ENCODE data around the gene PTGES2.
A peak's percentile ranks its signal among the peaks of the same experiment; 100 is the strongest.

Gene PTGES2

DNA sequence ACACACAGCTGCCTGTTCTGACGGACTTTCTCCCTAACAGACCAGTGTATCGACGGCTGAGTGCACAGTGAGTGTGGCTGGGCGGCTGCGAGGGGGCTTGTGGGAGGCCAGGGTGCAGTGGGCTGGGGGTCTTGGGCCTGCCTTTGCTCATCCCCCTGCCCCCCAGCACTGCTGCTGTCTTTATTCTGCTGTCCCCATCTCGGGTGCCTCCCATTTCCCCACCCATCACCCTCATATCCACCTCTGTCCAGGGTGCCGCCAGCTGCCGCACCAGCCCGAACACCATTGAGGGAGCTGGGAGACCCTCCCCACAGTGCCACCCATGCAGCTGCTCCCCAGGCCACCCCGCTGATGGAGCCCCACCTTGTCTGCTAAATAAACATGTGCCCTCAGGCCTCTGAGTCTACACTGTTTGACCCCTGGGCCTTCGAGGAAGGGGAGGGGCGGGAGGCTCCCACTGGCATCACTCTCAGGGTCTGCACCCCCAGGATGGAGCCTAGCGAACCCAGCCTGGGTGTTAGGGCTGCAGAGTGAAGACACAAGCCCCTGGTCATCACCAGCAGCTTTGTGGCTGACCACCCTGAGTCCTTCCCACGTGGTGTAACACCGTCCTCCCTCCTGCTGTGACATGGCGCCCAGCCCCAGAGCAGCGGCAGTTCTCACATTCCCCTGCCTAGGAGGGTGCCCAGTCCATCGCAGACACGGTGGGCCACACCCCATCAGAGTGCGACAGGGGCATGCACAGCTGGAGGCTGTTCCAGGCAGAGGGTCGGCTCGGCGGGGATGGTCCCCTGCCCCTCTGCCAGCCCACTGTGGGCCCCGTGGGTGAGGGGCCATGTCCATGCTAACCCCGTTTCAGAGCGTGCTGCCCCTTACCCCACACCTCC, 25.8 kb upstream of the PTGES2 start:
- DNase-seq = no peak

DNA sequence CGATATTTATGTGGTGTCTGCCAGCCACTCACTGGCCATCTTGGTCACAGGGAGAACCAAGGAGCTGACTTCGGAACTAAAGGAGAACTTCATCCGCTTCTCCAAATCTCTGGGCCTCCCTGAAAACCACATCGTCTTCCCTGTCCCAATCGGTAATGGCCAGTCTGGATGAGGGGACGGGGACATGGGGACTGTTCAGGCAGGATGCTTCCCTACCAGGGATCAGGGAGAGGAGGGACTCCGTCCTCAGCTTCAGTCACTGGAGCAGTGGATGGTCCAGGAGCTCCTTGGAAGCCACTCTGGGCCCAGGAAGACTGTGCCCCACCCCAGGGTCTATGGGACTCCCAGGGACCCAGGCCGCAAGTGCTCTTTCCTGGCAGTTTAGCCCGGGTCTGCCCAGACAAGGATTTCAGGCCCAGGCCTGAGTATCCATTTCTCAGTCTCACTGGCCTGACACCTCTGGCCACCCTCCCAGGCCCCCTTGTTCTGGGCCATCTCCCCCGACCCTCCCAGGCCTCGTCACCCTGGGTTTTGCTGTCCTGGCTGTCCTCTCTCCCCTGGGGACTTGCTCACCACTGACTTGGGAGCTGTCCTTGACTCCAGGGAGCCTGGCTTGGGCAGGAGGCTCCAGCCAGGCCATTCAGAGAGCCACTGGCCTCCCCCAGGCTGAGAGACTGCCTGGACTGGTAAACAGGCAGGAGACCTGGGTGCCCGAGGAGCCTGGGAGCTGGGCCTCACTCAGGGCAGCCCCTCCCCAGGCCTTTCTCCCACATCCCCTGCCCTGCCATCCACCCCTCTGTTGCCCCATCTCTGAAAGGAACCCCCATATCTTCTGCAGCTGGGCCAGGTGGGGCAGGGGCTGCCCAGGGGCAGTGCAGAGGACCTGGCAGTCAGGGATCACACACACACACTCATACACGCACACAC, 24.9 kb upstream of the PTGES2 start:
- no peak for DNase-seq

DNA sequence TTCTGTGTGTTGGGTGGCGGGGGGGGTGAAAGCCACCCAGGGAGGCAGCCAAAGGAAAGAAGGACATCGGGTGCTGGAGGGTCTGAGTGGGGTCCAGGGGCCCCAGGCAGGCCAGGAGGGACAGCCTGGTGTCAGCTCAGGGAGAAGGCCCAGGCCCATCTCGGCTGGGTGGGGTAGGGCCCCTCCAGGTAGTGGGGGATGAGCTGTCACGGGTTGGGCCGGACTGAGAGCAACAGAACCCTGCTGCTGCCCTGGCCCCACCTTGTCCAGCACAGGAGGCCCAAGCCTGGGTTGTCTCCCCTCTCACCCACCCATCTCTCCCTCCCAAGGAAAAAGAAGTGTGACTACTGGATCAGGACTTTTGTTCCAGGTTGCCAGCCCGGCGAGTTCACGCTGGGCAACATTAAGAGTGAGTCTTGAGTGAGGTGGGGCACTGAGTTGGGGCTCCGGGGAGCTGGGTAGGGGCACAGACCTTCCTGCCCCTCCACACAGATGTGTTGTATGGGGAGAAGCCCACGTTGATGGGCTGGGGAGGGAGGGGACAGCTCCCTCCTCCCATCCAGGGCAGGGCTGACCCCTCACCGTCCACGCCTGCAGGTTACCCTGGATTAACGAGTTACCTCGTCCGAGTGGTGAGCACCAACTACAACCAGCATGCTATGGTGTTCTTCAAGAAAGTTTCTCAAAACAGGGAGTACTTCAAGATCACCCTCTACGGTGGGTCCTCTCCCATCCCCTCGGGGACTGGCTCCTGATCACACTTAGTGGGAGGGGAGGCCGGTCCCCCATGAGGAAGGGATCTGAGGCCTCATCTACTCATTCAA, 24.0 kb upstream of the PTGES2 start:
- no peak for DNase-seq

DNA sequence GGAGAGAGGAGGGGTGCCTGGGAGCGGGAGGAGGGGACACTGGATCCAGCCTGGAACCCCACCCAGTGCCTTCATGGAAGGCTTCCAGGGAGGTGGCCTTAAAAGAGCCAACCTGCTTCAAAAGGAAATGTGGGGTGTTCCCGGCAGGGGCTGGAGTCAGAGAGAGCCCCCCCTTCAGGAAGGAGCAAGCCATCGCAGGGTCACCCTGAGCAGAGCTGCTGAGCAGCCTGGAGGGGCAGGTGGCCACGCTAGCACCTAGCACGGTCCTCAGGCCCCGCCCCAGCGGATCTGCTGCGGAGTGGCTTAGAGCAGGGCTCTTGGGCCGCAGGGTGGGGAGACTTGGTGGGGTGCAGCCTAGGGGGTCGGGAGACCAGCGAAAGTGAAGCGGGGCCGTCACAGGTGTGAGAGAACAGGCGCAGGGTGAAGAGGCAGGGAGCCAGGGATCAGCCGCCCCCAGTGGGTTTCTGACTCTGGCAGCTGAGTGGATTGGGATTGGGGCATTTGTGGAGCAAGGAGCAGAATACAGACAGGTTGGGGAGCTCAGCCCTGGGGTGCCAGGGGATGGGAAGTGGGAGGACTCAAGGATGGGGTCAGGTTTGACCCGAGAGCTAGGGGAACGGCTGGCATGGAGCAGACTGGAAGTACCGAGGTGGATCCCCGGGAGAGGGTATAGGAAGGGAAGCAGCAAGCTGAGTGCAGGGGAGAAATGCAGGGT, 23.2 kb upstream of the PTGES2 start:
- peak; percentile 29 for DNase-seq

DNA sequence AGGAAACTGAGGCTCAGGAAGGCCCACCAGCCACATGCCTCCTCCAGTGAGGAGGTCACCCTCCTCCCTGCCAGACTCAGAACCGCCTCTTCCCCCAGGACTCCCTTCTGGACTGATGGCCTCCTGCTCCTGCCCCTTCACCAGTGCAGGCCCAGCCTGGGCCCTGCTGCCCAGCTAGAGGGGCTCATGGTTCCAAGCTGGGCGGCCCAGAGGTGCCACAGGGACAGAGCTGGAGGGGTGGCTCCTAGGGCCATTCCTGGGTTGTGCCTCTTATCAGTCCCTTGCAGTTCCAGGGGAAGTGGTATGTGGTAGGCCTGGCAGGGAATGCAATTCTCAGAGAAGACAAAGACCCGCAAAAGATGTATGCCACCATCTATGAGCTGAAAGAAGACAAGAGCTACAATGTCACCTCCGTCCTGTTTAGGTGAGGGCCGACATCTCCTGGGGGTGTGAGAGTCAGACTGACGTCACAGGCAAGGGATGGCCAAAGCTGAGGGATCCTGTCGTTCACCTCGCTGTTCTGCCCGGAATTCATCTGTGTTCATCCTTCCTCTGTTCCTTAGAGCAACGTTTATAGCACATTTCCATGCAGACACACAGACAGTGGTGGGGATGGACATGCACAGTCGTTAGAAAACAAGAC, 22.5 kb upstream of the PTGES2 start:
- DNase-seq = no peak

DNA sequence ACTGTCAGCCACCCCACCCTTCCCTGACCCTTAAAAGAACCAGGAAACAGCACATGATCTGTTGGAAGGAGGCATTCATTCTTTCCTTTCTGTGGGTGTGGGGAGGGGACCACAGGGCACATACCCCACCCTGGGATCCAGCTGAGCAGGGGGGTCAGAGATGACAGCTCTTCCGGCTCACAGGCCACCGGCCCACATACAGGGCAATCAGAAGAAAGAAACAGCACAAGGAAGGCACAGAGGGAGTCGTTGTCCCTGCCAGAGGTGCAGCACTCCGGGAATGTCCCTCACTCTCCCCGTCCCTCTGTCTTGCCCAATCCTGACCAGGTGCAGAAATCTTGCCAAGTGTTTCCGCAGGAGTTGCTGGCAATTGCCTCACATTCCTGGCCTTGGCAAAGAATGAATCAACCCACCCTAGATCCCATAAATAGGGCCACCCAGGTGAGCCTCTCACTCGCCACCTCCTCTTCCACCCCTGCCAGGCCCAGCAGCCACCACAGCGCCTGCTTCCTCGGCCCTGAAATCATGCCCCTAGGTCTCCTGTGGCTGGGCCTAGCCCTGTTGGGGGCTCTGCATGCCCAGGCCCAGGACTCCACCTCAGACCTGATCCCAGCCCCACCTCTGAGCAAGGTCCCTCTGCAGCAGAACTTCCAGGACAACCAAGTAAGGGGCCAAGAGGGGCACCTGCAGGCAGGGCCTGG, 21.6 kb upstream of the PTGES2 start, which contains the start of gene LCN2:
TSS of gene LCN2 (plus strand) at position 453 of the 701 bp plus-strand sequence. CDS start at position 526, 73 bp downstream.
- DNase-seq = no peak

DNA sequence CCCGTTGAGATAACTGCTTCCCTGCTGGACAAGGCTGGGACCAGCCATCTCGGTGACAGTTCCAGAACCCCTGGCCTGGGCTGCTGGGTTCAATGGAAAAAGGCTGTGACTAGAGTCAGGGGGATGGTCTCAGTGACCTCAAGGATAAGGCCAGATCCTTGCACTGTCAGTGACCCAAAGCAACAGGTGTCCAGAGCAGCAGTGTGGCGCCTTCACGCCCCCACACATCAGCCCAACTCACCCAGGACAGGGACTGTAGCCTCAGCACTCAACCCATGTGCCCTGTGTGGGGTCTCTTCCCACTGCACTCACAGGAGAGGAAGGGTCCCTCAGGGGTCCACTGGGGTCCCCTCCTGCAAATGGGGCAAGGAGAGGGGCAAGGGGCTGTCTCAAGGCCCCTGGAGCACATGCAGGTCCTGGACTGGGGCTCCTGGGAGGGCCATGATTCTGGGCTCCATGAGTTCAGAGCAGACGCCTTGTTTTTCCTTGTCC, 21.0 kb upstream of the PTGES2 start:
- no peak for DNase-seq

DNA sequence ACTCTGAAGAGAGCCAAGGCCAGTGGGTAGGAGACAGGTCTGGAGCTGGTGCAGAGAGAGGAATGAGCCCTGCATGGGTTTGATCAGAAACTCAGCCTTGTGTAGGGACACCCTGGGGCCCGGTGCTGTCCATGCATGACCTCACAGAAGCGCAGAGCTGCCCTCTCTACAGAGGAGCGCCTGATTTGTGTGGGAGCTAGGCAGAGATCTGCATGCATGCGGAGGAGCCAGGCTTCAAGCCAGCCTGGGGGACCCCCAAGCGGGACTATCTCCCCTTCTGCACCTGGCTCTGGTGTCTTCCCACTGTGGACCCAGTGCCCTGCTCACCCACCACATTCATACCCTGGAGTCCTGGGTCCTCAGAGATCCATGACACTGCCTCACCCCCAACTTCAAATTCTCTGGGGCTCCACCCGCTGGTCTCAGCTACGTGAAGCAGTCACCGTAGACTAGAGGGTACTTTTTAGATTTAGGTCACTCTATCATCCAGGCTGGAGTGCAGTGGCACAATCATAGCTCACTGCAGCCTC, 19.1 kb upstream of the PTGES2 start:
- no peak for DNase-seq

DNA sequence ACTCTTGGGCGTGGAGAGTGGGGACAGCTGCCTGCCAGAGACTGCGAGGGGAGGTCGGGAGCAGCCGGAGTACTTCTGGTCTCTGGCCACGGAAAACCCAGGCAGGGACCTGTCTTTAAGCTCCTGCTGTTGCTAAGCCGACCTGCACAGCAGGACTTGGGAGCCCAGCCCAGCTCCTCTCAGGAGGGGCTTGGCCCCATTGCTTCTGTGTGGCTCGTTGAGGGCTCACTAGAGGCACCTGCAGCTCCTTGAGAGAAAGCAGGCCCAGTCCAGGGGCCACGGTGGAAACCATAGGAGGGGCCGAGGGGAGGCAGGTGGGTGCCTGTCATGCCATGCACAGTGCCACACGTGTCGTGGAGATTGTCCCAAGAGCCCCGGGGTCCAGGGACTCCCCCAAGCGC, 18.4 kb upstream of the PTGES2 start:
- DNase-seq = no peak

DNA sequence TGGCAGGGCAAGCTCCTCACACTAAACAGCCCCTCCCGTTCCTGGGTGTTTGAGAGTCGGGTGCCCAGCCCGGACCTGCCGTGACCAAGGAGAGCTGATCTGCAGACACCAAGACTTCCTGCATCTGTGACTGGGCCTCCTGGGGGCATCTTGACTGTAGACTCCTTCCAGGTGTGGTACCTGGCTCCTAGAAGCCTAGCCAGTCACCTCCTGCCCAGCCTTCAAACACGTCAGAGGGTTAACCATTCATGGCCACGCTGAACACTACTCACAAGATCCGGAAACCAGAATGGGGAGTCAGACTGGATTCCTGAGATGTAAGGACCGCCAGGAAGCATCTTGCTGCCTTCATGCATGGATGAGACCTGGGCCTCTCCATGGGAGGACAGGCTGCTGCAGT, 18.0 kb upstream of the PTGES2 start:
- DNase-seq = no peak

DNA sequence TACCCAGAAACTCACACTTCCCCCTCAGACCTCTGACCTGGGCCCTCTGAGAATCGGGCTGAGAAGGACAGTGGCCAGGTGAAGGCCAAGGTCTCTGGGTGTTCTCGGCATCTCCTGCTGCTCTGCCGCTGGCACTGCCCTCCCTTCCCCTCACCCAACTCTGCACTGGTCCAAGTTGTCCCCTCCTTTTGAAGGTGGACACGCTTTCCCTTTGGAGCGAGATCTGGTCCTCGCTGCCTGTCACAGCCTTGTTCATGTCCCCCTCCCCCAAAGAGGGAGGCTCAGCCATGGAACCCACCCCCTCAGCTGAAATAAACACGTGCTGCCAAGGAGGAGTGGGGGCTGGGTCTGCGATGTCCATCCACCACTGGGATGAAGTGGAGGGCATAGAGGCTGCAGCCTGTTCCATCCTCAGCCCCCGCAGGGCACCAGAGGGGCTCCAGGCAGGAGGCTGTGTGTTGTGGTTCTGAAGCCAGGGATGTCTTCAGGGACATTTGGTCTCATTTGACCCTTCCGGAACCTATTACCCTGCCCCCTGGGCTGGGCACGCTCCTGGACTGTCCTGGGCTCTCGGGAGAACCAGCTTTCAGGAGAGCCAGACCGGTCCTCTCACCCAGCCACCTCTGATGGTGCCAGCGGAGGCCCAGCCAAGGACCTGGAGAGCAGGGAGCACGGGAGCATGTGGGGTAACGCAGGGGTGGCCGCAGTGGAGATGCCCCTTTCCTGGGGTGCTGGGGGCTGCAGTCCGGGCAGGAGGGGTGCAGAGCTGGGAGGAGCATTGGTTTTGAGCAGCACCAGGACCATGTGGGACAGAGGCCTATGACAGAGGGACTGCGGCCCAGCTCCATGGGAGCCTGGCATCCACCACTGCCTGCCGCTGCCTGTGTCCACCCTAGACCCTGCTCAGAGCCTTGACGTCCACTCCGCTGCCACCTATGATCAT, 17.0 kb upstream of the PTGES2 start:
- DNase-seq = no peak

DNA sequence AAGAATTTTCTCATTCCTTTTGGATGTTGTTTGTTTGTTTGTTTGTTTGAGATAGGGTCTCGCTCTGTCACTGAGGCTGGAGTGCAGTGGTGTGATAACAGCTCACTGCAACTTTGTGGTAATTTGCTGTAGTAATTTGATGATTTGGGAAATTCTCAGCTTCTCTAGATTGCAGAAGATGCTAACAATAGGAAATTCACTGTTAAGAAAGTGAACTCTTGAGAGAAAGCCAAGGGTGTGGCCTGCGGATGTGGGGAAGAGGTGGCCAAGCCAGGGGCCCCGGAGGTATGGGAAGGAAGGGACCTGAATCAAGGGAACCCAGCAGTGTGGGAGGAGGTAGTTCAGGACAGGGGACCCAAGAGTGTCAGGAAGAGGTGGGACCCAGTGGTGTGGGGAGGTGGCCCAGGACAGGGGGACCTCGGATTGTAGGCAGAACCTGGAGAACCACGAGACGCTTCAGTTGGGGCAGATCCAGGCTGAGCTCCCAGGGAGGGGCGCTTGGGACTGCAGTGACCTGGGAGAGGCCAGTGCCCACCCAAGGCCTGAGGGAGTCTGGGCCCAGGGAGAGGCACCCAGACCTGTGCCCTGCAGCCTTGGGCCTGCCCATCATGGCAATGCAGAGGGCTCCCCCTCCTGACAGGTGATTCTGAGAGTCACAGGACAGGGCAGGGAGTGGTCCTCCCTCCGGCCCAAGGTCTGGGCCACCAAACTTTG, 16.2 kb upstream of the PTGES2 start:
- no peak for DNase-seq

DNA sequence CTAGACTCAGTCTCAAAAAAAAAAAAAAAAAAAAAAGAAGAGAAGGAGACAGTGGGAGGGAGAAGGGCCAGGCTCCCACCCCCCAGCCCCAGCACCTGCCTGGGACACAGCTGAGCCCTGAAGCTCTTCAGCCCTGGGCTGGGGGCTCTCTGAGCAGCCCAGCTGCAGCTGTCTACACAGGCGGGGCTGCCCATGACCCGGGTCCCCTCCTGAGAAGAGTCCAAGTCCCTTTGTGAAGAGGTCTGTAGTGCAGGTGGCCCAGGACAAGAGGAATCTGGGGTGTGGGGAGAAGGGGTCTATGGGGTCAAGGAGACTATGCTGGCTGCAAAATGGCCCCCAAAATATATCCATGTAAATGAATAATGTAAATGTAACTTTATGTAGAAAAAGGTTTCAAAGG, 15.1 kb upstream of the PTGES2 start:
- no peak for DNase-seq

DNA sequence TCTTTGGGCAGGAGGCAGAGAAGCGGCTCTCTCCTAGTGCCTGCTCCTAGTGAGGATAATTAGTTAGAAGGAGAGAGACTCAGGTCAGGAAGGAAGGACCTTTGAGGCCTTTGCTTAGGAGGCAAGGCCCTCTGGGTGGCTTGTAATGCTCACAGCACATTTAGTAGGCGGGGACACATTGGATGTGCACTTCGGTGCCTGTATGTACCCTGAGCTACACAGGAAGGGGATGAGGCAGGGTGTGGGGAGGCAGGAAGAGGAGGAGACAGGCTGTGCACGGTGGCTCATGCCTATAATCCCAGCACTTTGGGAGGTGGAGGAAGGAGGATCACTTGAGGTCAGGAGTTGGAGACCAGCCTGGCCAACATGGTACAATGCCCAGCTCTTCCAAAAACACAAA, 14.5 kb upstream of the PTGES2 start:
- no peak for DNase-seq

DNA sequence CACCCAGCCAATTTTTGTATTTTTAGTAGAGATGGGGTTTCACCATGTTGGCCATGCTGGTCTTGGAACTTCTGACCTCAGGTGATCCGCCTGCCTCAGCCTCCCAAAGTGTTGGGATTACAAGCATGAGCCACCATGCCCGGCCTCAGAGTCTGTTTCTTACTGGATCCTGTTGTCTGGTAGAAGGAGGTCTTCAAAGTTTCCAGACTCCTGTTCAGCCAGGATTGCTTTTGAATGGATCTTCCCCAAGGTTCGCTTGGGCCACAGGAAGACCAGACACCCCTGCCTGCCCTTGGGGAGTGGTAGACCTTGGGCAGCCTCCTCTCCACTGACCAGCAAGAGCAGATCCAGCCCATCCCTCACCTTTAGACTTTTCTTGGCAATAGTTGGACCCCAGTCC, 14.1 kb upstream of the PTGES2 start:
- no peak for DNase-seq

DNA sequence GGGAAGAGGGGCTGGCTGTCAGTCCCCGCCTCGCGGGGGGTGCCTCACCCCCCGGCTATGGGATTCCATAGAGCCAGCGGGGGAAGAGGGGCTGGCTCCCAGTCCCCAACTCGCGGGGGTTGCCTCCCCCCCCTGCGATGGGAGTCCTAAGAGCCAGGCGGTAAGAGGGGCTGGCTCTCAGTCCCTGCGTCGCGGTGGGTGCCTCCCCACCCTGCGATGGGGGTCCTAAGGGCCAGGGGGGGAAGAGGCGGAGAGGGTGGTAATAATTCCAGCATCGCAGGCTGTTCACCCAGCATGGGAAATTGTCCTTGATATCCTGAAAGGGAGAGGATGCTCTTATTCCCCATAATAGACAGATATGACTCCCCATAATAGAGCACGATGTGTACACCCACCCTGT, 12.1 kb upstream of the PTGES2 start:
- DNase-seq = no peak

DNA sequence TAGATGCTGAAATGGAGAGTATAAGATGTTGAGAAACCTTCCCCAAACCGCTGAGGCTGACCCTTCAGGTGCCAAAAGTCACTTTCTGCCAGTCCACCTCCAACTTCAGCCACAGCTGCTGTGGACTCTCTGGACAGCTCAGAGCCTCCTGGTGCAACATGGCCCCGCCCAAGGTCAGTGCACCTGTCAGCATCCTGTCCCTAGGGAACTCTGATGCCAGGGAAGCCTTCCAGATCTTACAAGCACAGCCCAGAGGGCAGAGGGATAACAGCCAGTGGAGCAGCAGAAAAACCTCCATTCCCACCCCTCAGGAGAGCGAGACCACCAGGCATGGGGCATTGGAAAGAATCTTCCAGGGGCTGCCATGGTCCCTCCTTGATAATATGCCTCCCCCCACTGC, 10.5 kb upstream of the PTGES2 start:
- no peak for DNase-seq
